Glomerular visceral epithelial cell (primary cell): ENCODE measurements around the gene SPEG.
A peak's percentile ranks its signal among the peaks of the same experiment; 100 is the strongest.

Source experiments
- DNase-seq: peaks from one replicate; pipeline ENCODE4 v3.0.0-alpha.2; 2016; ENCODE audit errors: extremely low spot score

The SPEG gene

GRCh38 chr2:219443016-219443696, 8.5 kb downstream of the SPEG start:
- DNase-seq = no peak

- no peak for DNase-seq
These were observed 9.0 kb downstream of the SPEG start for GRCh38 chr2:219443697-219444023.

- DNase-seq = no peak
These were observed 10.0 kb downstream of the SPEG start for GRCh38 chr2:219444566-219445091.

- DNase-seq = no peak
These were observed 10.6 kb downstream of the SPEG start for GRCh38 chr2:219445220-219445640.

DNA sequence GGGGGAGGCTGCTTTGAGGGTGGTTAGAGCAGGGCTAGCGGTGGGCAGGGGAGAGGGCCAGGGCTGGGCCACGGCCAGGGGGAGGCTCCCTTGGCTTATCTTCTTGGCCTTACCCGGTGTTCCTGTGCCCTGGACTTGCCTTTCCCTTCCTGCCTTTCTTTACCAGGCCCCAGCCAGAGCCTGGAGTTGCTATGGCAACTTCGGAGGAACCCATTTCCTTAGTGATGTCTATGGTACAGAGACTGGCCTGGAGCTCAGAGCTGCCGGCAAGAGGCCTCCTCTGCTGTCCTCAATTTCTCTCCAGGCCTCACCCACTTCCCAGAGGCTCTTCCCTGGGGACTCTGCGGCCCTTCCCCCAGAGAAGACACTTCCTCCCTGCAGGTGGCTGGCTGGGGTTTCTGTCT, 11.5 kb downstream of the SPEG start:
- DNase-seq = no peak

DNA sequence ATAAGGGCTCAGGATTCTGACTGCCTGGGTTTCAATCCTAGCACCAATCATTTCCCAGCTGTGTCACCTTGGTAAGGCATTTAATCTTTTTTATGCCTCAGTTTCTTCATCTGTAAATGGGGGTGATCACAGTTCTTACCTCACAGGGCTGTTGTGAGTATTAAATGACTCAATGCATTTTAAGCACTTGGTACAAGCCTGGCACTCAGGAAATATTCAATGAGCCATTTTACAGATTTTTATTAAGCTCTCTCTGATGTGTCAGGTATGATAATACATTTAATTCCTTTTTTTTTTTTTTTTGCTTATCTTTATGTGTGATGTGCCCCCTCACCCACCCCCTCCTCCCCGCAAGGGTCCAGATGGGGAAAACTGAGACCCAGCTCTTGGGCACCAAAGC, 12.0 kb downstream of the SPEG start:
- DNase-seq = no peak

DNA sequence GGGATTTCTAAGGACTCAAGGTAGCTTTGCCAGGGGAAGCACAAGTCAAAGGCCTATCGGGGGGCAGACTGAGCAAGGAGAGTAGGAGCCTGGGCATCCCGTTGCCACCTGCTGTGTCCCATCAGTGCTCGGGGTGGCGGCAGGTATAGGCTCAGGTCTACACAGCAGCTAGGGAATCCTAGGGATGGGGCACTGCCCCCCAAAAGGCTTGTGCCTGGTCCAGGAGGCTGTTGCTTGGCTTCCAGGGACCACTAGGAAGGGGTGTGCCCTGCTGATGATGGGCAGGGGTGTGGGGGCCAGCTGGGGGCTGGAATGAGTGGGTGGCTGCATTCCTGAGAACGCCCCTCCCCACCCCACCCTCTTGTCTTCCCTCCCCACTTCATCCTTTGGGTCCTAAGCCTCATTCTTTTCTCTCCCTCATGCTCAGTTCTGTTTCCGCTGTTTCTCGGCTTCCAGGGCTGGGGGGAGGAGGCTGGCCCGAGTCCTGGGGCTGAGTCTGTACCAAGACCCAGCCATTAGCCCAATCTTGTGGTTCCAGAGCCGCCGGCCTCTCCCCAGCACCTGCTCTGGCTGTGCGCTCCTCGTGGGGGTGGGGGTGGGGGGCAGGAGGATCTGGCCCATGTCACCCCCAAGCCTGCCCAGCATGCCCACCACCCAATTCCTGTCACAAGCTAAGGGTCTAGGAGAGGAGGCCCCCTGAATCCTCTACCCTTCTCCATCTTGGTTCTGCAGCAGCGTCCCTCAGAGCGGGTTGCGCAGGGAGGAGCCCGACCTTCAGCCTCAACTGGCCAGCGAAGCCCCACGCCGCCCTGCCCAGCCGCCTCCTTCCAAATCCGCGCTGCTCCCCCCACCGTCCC, 12.8 kb downstream of the SPEG start:
- no peak for DNase-seq

DNA sequence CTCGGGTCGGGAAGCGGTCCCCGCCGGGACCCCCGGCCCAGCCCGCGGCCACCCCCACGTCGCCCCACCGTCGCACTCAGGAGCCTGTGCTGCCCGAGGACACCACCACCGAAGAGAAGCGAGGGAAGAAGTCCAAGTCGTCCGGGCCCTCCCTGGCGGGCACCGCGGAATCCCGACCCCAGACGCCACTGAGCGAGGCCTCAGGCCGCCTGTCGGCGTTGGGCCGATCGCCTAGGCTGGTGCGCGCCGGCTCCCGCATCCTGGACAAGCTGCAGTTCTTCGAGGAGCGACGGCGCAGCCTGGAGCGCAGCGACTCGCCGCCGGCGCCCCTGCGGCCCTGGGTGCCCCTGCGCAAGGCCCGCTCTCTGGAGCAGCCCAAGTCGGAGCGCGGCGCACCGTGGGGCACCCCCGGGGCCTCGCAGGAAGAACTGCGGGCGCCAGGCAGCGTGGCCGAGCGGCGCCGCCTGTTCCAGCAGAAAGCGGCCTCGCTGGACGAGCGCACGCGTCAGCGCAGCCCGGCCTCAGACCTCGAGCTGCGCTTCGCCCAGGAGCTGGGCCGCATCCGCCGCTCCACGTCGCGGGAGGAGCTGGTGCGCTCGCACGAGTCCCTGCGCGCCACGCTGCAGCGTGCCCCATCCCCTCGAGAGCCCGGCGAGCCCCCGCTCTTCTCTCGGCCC, 13.6 kb downstream of the SPEG start:
- DNase-seq = no peak

GRCh38 chr2:219448776-219449341, 14.2 kb downstream of the SPEG start:
- DNase-seq = no peak

DNA sequence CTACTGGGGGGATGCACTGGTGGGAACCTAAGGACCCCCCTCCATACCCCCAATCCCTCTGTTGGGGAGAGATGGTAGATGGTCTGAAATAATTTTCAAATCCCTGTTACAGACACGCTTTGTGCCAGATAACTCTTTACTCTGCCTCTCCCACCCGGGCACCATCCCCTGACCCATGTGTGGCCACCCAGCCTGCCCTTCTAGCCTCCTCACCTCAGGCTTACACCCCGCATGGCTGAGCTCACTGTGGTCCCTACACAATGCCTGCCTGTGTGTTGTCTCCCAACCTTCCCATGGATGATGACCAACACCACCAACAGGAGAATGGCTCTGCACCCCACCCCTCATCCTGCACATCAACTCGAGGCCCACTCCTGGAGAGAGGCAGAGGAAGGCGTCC, 15.0 kb downstream of the SPEG start:
- DNase-seq = no peak

DNA sequence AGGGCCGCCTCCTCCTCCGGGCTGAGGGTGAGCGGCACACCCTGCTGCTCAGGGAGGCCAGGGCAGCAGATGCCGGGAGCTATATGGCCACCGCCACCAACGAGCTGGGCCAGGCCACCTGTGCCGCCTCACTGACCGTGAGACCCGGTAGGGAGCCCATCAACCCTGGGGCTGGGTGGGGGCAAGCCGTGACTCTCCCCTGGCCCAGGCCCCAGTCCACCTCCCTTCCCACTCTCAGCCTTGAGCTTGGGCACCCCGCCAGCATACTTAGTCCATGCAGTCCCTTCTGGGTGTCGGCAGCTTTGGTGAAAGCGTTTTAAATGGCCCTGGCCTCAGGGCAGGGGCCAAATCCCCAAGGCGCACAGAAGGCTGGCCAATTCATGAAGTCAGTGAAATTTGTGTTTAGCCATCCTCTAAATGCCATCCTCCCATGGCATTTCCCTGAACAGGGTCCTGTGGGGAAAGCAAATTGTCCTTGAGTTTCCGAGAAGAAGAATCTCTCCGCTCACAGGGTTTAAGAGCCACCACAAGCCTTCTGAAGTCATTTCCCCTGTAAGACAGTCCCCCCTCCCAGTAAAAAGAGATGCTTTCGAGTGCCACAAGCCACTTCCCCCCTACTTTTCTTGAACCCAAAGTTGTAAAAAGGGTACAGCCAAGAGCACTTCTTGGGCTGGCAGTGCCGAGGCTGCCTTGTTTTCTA, 17.2 kb downstream of the SPEG start:
- no peak for DNase-seq

DNA sequence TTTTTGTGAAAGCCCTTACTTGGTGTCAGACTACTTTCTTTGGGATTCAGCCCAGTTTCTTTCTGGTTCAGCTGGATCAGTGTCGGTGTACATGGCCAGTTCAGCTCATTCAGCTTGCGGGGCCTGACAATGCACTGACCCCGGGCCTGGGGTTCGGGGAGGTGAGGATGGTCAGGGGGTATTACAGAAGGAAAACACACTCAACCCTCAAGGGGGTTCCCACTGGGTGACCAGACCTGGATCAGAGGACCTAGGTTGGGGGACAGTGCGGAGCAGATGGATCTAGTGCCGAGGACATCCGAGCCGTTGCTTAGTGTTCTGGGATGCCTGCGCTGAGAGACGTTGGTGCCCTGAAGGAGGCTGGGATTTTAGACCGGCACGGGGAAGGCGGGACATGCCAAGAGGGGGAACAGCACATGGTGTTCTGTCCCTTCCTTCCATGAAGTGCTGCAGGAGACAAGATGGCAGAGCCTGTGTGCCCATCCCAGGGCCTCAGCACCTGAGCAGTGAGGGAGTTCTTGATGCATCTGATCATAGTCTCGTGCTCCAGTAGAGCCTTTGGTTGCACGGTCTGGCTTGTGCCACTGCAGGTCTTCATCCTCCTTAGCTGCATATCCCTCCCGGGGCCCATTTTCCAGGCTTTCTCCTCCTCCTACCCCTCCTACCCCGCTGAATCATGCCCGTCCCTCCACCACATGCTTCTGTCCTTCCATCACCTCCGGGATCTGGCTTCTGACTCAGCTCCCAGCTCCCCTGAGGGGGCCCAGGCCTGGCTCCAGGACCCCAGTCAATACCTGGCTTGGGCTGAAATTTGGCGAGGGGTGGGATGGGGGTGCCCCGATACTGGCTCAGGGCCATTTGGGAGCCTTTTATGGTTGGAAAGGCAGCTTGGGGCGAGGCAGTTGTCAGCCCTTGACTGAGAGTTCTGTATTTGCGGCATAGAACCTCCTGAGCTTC, 18.0 kb downstream of the SPEG start:
- DNase-seq = peak; percentile 95

DNA sequence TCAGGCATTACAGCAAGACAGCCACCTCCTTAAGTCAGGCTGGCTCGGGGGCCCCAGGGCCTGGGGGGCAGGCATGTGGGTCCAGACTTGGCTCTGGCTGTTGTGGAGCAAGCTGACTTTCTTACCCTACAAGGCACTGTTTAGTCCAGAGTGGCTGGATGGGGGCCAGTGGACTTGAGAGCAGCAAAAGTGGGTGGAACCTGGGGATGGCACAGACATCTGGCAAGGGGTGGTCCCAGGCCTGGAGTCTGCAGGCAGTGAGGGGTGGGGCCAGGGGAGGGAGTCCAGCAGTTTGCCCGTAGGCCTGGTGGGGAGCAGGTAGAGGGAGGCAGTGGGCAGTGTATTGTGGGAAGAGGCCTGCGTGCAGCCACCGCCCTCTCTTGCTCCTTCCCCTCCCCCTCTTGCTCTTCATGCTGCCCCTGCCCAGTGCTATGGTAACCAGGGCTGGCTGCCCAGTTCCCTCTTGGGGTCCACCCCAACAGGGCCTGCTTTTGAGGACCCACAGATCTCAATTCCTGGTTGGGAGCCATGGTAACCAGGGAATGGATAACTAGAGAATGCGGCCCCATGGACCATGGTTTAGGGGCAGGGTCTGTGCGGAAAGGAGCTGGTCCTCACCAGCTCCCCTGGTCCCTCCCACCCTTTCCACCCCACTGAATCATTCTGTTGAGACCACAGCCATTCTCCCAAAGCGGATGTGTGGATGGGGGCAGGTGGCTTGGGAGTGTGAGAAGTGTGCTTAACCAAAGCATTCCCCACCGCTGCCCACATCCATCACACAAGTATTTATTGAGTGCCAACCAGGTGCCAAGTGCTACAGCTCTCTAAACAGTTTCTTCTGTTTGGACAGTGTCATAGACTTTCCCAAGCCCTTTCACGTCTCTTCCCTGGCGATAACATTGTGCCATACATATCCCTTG, 19.3 kb downstream of the SPEG start:
- DNase-seq = peak; percentile 91

DNA sequence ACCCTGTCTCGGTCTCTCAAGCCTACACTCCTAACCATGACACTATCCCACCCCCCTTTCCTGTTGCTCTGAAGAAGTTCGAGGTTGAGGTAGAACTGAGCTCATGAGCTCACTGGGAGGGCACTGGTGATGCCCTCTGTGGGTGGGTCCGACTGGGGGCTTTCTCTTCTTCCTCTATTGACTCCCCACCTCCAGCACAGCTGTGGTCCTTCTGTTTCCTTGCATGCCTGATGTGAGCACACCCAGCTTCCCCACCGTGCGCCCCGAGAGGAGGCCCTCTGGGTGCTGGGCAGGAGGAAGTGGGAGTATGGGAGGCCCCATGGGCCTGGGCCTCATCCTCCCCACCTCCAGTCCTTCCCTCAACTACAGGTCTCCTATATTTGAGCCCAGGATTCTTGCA, 20.9 kb downstream of the SPEG start:
- DNase-seq = no peak

- no peak for DNase-seq
These were observed 23.2 kb downstream of the SPEG start for GRCh38 chr2:219457784-219458369.

DNA sequence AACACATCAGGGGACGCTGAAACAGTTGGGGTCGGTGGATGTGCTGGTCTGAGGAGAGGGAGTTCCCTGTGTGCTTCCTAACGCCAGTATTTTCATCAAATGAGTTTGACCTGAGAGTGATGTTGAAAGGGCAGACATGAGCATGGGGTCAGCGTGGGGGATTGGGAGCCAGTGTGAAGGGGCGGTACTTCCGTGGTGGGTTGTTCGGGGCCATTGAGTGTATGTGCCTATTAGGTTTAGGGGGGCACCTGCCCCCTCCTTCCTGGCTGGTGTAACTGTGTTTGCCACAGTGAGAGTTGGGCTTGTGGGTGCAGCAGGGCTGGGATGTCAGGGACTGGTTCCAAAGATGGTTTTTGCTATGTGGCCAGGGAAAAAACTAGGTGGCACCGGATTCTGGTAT, 24.4 kb downstream of the SPEG start:
- DNase-seq = no peak

- peak; percentile 71 for DNase-seq
These were observed 25.0 kb downstream of the SPEG start for GRCh38 chr2:219459460-219460311.

- peak; percentile 86 for DNase-seq
These were observed 25.8 kb downstream of the SPEG start for GRCh38 chr2:219460424-219460926.
